Activated CD8-positive, alpha-beta memory T cell treated with anti-CD3 and anti-CD28 coated beads for 24 hours (primary cell): ENCODE results near the gene MKKS.

Experiments used
- DNase-seq: peaks from one replicate; pipeline ENCODE4 v3.0.0-alpha.2; 2020

MKKS gene

DNA sequence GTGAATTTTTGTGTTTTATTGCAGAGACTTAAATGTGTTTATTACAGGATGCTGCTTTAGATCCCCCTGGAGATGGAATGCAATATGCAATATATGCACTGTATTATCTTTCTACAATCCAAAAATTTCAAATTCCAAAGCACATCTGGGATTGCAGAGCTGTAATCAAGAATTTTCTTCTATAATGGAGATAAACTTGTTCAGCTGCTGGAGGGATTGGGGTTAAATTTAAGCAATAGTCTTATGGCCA, 66.4 kb downstream of the MKKS start:
- no peak for DNase-seq

- DNase-seq, result no peak
Measured at GRCh38 chr20:10366898-10367692, 66.9 kb downstream of the MKKS start.

DNA sequence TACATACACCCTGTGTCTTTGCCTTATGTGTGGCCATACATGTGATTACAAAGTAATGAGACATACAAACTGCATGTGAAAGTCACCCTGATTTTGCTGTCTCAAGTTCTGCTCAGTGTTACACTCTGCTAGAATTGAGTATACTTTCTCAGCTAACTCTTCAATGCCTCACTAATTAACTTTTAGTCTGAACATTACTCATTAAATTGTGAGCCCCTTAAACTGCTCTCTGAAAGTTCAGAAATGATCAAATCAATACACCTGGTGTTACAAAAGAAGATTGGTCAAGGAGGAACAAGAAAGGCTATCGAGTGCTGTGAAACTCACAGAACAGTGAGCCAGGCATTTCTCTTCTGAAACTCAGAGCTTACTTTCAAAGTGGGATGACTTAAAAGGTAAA, 71.3 kb downstream of the MKKS start:
- no peak for DNase-seq

GRCh38 chr20:10360878-10361277, 73.1 kb downstream of the MKKS start:
- DNase-seq, result no peak

DNA sequence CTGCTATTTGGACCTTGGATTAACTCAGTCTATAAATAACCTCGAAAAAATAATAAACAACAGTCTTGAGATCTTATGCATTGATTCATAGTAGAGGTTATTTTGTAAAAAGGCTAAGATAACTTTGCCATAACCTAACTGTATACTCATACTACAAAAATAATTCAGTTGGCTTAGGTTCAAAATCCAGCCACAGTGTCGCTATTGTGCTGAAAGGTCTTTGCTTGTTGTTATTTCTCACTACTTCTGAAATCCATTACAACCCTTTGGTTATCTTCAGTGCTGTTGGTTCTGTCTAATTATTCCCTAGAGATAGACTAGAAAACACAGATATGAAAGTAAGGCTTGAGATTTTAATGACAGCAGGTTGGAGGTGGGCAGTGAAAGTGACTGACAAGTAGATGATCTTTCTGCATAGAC, 74.4 kb downstream of the MKKS start:
- no peak for DNase-seq

DNA sequence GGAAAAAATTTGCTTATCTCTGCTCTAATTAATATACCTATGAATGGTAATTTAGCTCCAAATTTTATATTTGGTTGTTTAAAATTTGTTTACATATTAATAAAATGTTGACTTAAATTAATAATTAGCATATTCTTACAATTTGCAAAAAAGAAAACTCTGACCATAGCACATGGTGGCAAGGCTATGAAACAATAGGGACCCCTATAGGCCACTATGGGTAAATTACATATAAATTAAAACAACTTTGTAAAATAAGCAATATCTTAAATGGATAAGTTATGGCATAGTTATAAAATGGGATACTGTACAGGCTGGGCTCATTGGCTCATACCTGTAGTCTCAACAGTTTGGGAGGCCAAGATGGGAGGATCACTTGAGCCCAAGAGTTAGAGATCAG, 76.0 kb downstream of the MKKS start:
- DNase-seq, result no peak

- no peak for DNase-seq
Measured at GRCh38 chr20:10357061-10357708, 76.8 kb downstream of the MKKS start.

- DNase-seq, result no peak
Measured at GRCh38 chr20:10356628-10357027, 77.4 kb downstream of the MKKS start.

DNA sequence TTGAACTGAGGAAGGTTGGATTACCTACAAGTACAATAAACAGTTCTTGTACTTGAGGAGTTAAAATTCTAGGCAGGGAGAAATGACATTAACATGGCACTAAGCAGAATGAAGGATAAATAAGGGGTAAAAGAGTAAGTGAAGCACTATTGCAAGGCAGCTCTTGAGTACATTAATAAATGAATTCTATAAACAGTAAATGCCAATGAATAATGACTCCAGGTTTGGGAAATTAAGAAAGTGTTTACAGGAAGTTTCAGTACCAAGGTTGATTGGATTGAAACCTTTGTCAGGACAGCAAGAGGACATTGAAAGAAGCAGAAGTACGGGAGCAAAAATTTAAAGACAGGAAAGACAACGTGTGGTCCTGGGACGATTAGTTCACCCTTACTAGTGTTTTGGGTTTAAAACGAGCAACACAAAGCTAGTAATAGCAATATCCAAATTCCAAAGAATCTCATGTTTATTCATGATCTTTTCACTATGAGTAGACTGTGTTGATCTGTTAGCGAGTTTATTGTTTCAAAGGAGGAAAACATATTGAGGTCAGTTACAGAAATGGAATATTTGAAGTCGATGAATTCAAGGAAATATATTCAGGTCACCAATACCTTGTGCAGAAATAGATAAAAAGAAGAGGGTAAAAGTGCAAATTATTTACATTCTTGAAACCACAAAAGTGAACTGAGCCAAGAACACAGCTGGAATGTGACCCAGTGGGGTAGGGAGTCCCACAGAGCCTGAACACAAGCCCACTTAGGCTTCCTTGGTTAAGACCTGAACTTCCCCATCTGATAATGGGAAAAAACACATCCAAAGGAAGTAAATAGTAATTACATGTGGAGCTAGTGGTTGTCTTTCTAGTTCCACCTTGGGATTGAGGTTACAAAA, 80.8 kb downstream of the MKKS start:
- no peak for DNase-seq
